ENCODE measurements around the gene PARD3.

The PARD3 gene

GRCh38 chr10:34520510-34520909 is 294.6 kb downstream of the PARD3 start:
- H3K4me1 ChIP-seq = no peaks in the 10 kb centered on the region
- H3K27ac ChIP-seq = no peak overlapping the region
- no peaks in the 10 kb centered on the region for H3K27me3 ChIP-seq (ENCODE audit: control insufficient read depth, insufficient read depth, low read length)
- no peak overlapping the region for H2AFZ ChIP-seq
- H3K36me3 ChIP-seq (ENCODE audit: control insufficient read depth, insufficient read depth, low read length) = no peaks in the 10 kb centered on the region
- no peak for TF ChIP-seq CTCF (IDR thresholded peaks at IDR 0.05)
- no peak overlapping the region for H3K9ac ChIP-seq
- no peak overlapping the region for H3K4me3 ChIP-seq (ENCODE audit: low read depth, low read length)
- no peak overlapping the region for H3K4me2 ChIP-seq (ENCODE audit: low read length)
- peaks cover 4% of the 10 kb centered on the region for H3K79me2 ChIP-seq
- no peaks in the 10 kb centered on the region for H3K9me3 ChIP-seq (ENCODE audit: control insufficient read depth, low read length)

DNA sequence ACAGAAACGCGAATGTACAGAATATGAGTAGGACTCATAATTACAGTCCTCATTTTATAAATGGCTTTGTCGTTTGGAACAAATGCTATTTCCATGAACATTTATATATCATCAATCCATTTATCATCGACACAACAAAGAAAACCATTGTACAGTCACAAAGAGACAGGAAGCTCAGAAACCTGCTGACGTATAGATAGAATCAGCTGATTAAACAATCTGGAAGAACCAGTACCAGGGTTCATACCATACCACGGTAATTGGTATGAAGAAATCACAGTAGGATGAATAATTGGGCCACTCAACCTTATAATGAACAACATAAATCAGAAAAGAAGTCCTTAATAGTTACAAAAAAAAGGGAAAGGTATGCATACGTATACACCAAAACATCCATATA is 295.0 kb downstream of the PARD3 start:
- Histone ChIP-seq H3K36me3 (ENCODE audit: control insufficient read depth, insufficient read depth, low read length) (no peaks in the 10 kb centered on the region), H2AFZ (no peak overlapping the region), H3K4me2 (ENCODE audit: low read length) (no peak overlapping the region), H3K9ac (no peak overlapping the region), H3K27me3 (ENCODE audit: control insufficient read depth, insufficient read depth, low read length) (no peaks in the 10 kb centered on the region), H3K4me1 (no peaks in the 10 kb centered on the region), H3K9me3 (ENCODE audit: control insufficient read depth, low read length) (no peaks in the 10 kb centered on the region), H3K4me3 (ENCODE audit: low read depth, low read length) (no peak overlapping the region), H3K79me2 (peaks cover 4% of the 10 kb centered on the region), H3K27ac (no peak overlapping the region)
- no peak for TF ChIP-seq CTCF (IDR thresholded peaks at IDR 0.05)

DNA sequence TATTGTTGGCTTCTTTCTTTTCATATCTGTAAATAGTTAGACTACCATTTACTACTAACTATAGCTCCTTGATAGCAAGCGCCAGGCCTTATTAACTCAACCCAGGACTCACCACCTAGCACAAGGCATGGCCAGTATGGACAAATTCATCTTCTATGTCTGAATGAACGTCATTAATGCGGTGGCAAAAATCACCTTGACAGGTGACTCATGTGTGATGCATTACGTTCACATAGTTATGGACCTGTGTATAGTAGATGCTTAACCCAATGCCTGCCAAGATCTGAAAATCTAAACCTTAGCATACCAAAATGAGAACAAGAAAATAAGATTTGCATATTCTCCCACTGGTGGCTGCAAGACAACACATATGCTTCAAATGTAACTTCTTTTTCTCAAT is 300.8 kb downstream of the PARD3 start:
- no peaks in the 10 kb centered on the region for H3K36me3 ChIP-seq (ENCODE audit: control insufficient read depth, insufficient read depth, low read length)
- peaks cover 4% of the 10 kb centered on the region for H3K79me2 ChIP-seq
- no peak overlapping the region for H3K4me3 ChIP-seq (ENCODE audit: low read depth, low read length)
- no peak overlapping the region for H3K9ac ChIP-seq
- no peak for TF ChIP-seq CTCF (IDR thresholded peaks at IDR 0.05)
- no peaks in the 10 kb centered on the region for H3K27me3 ChIP-seq (ENCODE audit: control insufficient read depth, insufficient read depth, low read length)
- no peaks in the 10 kb centered on the region for H3K4me1 ChIP-seq
- no peak overlapping the region for H3K27ac ChIP-seq
- no peaks in the 10 kb centered on the region for H3K9me3 ChIP-seq (ENCODE audit: control insufficient read depth, low read length)
- no peak overlapping the region for H3K4me2 ChIP-seq (ENCODE audit: low read length)
- no peak overlapping the region for H2AFZ ChIP-seq

- no peak overlapping the region for H2AFZ ChIP-seq
- H3K9me3 ChIP-seq (ENCODE audit: control insufficient read depth, low read length) = no peaks in the 10 kb centered on the region
- H3K27ac ChIP-seq = no peak overlapping the region
- no peaks in the 10 kb centered on the region for H3K36me3 ChIP-seq (ENCODE audit: control insufficient read depth, insufficient read depth, low read length)
- H3K9ac ChIP-seq = no peak overlapping the region
- no peak overlapping the region for H3K4me3 ChIP-seq (ENCODE audit: low read depth, low read length)
- no peak for TF ChIP-seq CTCF (IDR thresholded peaks at IDR 0.05)
- peaks cover 4% of the 10 kb centered on the region for H3K79me2 ChIP-seq
- no peak overlapping the region for H3K4me2 ChIP-seq (ENCODE audit: low read length)
- H3K27me3 ChIP-seq (ENCODE audit: control insufficient read depth, insufficient read depth, low read length) = no peaks in the 10 kb centered on the region
- H3K4me1 ChIP-seq = no peaks in the 10 kb centered on the region
Observed at GRCh38 chr10:34513636-34514035, 301.5 kb downstream of the PARD3 start.

- H3K79me2 ChIP-seq = no peaks in the 10 kb centered on the region
- H2AFZ ChIP-seq = no peak overlapping the region
- H3K4me1 ChIP-seq = no peaks in the 10 kb centered on the region
- no peaks in the 10 kb centered on the region for H3K36me3 ChIP-seq (ENCODE audit: control insufficient read depth, insufficient read depth, low read length)
- H3K4me3 ChIP-seq (ENCODE audit: low read depth, low read length) = no peak overlapping the region
- H3K27ac ChIP-seq = no peak overlapping the region
- no peak overlapping the region for H3K9ac ChIP-seq
- no peak for TF ChIP-seq CTCF (IDR thresholded peaks at IDR 0.05)
- no peaks in the 10 kb centered on the region for H3K9me3 ChIP-seq (ENCODE audit: control insufficient read depth, low read length)
- H3K4me2 ChIP-seq (ENCODE audit: low read length) = no peak overlapping the region
- H3K27me3 ChIP-seq (ENCODE audit: control insufficient read depth, insufficient read depth, low read length) = no peaks in the 10 kb centered on the region
Observed at GRCh38 chr10:34507217-34507616, 307.9 kb downstream of the PARD3 start.

All from parathyroid adenoma (tissue), 2 donors.